ENCODE data around the gene PGBD5.

PGBD5 gene

GRCh38 chr1:230299191-230300006 lies 126.7 kb downstream of the PGBD5 start:
- DNase-seq: no peak

- DNase-seq: no peak
Observed at GRCh38 chr1:230295367-230295766, 130.8 kb downstream of the PGBD5 start.

GRCh38 chr1:230293390-230293700 lies 132.8 kb downstream of the PGBD5 start:
- no peak for DNase-seq

- DNase-seq: peak; percentile 56 to 77
Observed at GRCh38 chr1:230292689-230293389, 133.3 kb downstream of the PGBD5 start.

- DNase-seq: no peak
Observed at GRCh38 chr1:230291731-230292620, 134.2 kb downstream of the PGBD5 start.

- DNase-seq: no peak
Observed at GRCh38 chr1:230289350-230289644, 136.8 kb downstream of the PGBD5 start.

GRCh38 chr1:230288641-230289349 lies 137.3 kb downstream of the PGBD5 start:
- DNase-seq: no peak

GRCh38 chr1:230287674-230288315 lies 138.3 kb downstream of the PGBD5 start:
- no peak for DNase-seq

GRCh38 chr1:230286890-230287269 lies 139.3 kb downstream of the PGBD5 start:
- no peak for DNase-seq

GRCh38 chr1:230286166-230286889 lies 139.8 kb downstream of the PGBD5 start:
- no peak for DNase-seq

- no peak for DNase-seq
Observed at GRCh38 chr1:230285351-230285750, 140.8 kb downstream of the PGBD5 start.

- no peak for DNase-seq
Observed at GRCh38 chr1:230284891-230285290, 141.2 kb downstream of the PGBD5 start.

- no peak for DNase-seq
Observed at GRCh38 chr1:230283678-230284077, 142.5 kb downstream of the PGBD5 start.

- DNase-seq: no peak
Observed at GRCh38 chr1:230282157-230282556, 144.0 kb downstream of the PGBD5 start.

GRCh38 chr1:230281556-230281955 lies 144.6 kb downstream of the PGBD5 start:
- DNase-seq: no peak

- no peak for DNase-seq
Observed at GRCh38 chr1:230280906-230281413, 145.2 kb downstream of the PGBD5 start.

GRCh38 chr1:230280054-230280795 lies 145.9 kb downstream of the PGBD5 start:
- peak in 1 of 2 experiments; percentile 18 for DNase-seq

GRCh38 chr1:230279583-230279945 lies 146.6 kb downstream of the PGBD5 start:
- DNase-seq: no peak

- no peak for DNase-seq
Observed at GRCh38 chr1:230278871-230279582, 147.1 kb downstream of the PGBD5 start.

- no peak for DNase-seq
Observed at GRCh38 chr1:230278376-230278775, 147.8 kb downstream of the PGBD5 start.
